ENCODE results near the gene RPS6KA3.
A peak's percentile ranks its signal among the peaks of the same experiment; 100 is the strongest.
"Not testable (repeated sequence)": the region's sequence is repeated elsewhere in the genome, so short reads cannot be mapped to it uniquely, and the experiment has no call there.

Gene RPS6KA3

DNA sequence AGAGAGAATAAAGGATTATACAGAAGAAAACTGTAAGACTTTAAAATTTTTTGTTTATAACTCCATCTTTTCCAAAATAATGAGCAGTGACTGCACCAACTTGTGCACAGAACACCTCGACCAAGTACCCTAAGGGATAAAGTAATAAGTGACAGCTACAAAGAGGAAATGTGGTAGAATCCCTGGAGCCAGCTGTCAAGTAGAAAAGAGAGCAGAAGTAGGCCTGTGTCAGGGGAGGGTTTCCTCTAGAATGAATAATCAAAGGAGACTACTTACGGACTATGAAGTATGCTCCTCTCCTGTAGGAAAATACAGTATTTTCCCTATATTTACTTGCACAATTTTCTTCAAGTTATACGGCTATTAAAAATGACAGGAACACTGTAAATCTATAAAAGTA is 126.3 kb downstream of the RPS6KA3 start:
- no peak for DNase-seq

DNA sequence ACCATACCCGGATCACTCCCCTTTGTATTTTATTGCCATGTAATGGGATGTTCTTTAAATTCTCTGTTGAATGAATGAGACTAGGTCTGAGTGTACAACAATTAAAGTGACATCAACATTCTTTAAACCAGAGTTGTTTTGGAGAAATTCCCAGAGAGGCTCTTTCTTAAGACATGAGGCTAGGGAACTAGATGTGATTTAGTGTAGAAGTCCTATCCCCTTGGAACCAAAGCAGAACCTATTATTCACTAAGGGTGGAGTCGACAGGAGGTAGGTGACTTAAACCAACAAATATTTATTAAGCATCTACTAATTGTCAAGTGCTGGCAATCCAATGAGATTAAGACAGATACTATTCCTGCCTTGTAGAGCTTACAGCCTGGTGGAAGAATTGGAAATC is 126.7 kb downstream of the RPS6KA3 start:
- DNase-seq, result no peak

DNA sequence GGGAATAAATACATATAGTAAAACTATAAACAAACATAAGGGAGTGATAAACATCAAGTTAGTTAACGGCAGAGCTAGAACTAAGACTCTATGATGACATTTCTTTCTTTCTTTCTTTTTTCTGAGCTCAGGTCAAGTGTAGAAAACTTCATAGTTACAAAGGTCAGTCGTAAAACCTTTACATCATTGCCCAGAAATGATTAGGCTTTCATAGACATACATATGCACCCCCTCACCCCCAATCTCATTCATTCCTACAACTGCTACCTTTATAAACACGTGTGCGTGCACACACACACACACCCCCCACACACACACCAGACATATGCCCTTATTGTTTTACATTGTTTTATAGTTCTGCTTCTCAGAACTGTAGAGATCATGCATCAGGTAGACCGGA is 130.8 kb downstream of the RPS6KA3 start:
- no peak for DNase-seq

DNA sequence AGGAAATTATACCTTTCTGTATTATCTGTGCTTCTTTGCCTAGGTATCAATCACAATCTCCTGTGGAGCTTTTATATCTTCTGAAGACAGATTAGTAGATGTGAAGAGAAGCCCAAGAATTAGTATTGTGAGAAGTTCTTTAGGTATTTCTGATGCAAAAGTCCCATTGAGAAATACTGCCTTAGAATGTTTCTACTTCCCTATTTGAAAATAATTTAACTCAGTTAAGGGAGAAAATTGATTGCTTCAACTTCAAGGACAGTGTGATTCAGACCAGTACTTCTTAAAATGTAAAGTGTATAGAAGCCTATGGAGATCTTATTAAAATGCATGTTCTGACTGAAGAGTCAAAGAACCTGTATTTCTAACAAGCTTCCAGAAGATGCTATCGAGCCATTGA is 134.0 kb downstream of the RPS6KA3 start:
- no peak for DNase-seq

DNA sequence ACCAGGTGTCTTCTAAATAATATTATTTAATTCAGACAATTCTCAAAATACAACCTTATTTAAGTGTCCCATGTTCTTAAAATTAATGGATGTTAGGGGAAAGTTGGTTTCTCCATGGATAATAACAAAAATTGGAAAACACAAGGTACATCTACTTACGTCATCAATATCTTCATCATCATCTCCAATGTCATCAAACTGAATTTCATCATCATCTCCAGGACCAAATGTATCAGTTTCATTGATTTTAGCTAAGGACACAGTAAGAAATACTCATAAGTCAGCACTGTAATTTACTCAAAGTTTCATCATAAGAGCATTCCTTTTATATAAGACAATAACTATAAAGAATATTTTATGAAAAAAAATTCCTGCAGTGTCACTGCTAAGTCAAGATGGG is 136.4 kb downstream of the RPS6KA3 start:
- DNase-seq, result no peak

DNA sequence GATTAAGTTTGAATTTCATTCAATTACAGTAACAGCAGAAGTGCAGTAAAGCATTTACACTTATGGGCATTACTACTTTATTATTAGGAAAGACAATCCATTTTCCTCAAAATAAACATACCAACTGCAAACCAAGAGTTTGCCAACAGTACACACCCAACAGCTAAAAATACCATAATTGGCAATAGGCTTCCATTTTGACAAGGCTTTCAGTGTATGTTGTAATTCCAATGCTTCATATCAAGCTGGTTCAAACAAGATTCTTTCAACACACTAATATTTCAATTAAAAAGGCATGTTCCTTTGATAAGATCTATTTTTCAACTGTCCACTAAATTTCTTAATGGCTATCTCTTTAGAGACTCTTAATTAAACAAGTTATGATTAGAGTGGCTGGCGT is 137.2 kb downstream of the RPS6KA3 start:
- no peak for DNase-seq

DNA sequence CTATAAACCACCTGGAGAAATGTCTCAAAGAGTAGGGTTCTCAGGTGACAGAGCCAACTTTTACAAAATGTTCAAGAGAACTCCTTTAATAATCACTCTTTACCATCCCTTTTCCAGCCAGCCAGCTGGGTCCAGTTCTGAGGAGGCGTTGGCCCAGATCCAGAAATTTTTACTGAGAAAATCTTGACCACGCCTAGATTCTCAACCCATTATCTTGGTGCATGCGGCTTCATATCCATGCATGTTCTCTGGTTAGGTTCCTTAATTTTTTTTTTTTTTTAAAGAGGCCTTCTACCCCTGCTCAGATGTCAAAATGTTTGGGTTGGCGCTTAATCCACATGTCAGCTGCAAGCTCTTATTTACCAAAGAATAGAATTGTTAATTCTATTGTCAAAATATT is 138.0 kb downstream of the RPS6KA3 start:
- no peak for DNase-seq

DNA sequence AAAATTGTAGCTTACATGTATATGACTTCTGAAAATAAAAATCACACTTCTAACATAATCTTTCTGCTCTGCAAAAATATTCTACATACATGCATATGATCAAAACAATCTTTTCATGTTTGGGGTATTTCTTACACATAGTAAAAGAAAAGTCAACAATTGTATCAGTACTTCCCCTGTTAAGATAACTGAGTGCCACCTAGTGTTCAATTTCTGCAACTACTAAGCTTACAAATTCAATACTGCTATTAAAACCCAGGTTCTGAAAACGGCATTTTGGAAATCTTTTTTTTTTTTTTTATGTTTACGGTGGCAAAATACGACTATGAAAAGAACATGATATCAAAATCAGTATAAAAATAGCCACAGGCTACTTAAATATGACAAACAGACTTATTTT is 139.3 kb downstream of the RPS6KA3 start:
- DNase-seq, result peak; percentile 20

DNA sequence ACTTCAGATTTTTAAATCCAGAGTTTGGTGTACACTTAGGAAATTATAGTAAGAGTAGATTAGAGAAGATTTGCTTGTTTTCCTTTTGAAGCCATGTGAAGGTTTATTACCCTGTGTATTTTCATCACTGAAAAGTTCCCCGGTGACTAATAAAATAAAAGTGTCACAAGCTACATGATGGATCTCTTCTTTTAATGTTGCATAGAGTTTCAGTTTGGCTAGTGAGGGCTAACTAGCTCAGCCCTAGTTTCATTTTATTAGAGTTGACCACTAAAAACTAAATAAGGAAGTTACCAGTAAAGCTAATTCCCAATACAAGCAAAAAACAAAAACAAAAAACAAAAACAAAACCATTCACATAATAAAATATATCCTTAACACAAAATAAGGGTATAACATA is 139.9 kb downstream of the RPS6KA3 start:
- not testable (repeated sequence) for DNase-seq

DNA sequence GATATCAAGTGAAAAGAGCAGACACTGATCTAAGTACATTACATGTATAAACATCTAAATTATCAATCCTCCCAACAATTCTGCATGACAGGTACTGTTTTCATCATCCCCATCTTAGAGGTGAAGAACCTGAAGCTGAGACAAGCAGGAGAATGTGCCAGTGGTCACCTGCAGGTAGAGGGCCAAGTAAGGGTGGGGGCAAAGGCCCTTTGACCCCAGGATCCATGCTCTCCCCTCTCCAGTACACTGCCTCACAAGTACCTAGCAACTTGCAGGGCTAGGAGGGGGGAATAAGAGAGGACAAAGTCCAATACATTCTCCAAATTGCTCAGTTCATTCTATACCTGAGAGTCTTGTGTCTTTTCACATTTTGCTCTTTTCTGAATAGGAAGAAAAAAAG is 141.7 kb downstream of the RPS6KA3 start:
- DNase-seq, result no peak

DNA sequence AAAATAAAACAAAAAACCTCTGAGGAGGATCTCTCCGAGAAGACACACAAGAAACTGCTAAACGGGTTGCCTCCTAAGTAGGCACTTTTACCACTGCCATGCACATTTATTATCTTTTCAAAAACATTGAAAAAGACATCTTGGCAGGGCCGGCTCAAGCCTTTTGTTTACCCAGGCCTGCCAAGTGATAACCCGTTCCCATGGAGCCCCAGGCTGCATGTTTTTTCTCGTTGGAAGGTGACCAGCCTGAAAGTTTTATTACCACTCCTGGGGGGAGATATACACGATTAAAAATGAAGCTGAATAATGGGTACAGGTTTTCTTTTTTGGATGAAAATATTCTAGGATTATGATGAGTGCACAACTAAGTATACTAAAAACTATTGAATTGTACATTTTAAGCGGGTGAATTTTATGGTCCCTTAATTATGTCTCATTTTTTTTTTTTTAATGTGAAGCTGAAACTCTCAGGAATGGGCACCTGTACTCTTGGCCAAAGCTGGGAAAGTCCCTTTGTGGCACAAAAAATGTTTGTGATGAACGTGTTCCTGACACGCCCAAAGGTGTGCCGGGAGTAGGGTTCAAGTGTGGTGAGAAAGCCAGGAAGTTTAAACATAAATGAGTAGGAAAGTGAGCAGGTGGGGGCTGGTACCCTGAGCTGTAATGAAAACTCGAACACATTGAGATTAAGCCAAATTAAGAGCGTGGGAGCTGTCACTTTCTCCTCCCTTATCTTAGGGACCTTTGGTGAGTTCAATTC is 148.5 kb downstream of the RPS6KA3 start:
- DNase-seq, result no peak

DNA sequence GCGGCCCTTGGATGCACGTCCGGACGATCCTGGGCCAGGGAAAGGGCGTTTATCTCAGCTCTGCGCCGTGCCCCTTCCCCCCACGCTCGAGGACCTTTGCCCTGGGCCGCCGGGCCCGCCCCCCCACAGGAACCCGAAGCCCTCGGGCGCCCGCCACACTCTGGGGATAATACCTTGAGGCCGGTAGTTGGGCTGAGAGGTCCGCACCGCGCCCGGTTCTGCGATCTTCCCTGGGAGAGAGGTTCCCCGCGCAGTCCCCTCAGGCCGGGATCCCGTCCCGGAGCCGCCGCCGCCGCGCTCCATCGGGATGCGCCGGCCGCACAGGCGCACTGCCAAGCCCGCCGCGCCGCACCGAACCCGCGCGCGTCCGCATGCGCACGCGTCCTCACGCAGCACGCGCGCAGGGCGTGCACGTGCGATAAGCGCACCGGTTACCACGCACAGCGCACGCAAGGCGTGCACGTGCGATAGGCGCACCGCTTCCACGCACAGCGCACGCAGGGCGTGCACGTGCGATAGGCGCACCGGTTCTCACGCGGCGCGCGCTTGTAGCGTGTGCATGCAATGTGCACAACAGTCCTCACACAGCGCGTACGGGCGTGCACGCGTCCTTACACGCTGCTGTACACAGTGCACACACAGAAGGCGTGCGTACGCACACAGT is 150.0 kb downstream of the RPS6KA3 start, which contains the start of gene MAP7D2:
Gene MAP7D2 (minus strand): TSS at position 331 of the 664 bp plus-strand sequence. CDS start 28 bp downstream, at position 303.
- no peak for DNase-seq

DNA sequence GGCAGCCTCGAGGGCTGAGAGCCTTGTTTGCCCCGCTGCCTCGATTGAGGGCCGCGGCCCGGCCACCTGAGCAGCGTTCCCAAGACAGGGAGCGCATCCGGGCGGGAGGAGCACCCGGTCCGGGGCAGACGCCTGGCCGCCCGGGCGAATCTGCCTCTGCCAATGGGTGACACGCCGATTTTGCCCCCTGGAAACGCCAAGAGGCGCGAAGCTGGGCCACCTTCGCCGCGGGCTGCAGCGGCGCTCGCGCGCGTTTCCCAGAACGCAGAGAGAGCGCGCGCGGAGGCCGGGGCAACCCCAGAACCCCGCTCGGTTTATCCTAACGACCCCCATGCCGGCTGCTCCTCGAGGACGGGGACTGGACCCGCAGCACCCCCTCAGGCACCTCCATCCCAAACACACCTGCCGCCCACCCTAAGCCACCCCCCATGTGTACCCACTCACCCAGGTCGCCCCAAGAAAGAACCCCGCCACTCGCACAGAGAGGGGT is 150.6 kb downstream of the RPS6KA3 start:
- DNase-seq, result no peak

DNA sequence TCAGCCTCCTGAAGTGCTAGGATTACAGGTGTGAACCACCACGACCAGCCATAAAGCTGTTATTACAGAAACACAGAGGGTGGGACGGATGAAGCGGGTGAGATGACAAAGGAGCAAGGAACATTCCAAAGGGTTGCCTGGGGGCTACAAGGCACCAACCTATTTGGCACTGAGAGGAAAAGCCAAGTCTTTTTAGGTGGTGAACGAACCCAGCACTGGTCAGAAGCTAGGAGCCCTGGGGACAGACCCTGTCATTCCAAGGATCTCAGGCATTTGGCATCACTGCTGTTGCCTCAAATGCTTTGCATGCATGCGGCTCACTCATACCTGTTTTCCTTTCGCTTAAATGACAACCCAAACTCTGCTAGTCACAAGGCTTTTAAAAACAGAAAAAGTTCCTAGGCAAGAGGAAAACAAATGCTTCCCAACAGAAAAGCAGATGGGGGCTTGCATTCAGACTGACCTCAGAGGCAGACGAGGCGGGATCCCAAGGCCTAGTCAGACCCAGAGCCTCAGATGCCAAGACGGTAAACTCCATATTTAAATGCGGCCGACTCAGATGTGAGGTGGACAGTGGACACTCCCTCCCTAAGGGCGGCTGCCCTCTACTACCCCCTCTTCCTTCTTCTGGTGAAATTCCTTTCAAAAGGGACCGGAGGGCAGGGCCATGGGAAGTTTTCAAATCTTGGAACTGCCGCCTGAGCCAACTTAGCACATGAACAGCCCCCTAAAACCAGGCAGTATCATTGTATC is 154.5 kb downstream of the RPS6KA3 start:
- DNase-seq, result no peak

DNA sequence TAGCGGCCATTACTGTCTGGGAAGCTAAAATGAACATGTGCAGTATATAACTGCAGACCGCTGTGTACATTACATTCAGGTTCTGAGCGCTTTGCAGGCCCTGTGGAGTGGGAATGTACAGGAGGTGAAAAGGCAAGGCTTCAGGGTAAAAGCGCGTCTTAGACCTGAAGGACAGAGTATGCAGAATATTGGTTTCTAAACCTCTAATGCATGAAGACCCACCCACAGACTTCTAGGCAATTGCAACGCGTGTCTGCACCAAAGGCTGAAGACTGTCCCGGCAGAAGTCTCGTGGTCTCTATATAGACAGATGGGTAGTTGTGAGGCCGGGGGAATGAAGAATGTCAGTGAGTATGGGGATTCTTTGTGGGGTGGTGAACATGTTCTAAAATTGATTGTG is 155.4 kb downstream of the RPS6KA3 start:
- no peak for DNase-seq

DNA sequence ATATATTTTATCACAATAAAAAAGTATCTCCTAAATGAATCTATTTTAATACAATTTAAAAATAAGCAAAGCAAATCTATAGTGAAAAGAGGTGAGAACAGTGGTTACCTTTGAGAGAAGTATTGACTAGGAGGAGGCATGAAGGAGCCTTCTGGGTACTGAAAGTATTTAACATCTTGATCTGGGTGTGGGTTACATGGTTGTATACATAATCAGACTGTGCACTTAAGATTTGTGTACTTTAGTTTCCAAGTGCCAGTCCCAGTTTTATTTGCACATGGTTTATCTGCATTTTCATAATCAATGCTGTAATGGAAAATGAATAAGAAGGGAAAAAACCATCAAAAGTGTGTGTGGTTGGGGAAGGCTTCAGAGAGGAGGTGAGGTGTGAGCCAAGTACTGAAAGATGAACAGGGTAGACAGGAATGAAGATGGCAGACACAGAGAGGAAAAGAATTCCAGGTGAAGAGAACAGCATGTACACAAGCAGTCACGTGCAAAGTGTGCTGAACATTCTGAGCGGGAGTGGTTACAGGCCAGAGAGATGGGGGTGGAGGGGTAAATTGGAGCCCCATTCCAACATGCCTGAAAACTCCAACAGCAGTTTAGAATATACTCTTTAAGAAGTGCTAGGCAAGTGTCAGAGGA is 164.7 kb downstream of the RPS6KA3 start:
- no peak for DNase-seq

All from CD4-positive, alpha-beta T cell treated with Interleukin-17A for 1 hour (primary cell).